ENCODE data around the gene TRIM14.

TRIM14 gene

DNA sequence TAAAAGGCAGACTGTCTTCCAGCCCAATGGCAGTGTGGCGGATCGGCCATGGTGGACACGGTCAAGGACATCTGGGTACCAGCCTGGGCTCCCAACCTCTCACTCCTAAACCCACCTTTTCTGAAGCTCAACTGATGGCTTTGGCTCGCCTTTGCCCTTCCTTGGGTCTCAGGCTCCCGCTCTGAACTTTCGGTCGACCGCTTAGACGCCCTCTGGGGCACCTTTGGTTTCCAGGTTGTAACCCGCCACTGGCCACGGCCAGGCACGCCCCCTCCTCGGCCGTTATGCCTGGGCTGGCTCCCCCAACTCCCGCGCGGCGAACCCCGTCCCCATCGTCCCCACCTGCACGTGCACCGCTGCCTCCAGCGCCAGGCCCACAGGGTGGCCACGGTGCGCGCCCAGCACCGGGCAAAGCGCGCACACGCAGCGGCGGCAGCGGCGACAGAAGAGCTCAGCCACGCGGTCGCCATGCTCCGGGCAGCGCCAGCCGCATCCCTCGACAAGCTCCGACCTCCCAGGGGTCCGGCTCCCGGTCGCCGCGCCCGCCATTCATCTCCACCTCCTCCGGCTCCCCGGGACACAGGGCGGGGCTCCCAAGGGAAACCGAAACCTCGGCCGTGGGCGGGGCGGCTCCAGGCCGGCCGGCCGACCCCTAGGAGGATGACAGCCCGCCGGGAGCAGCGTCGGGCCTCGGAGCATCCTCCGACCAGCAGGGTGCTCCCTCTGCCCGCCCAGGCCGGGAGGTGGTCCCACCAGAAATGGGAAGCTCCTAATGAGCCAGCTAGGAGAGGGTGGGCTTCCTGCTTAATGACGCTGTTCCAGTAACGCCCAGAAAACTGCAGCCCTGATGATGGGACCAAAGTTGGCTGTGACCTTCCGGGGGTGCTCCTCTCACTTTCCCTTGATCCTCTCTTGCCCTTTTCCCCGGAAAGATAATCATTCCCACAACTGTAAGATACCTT is at the start of gene TRIM14:
Gene TRIM14 (minus strand): TSS at position 583 of the 962 bp plus-strand sequence. CDS start 34 bp downstream, at position 549.
- Histone ChIP-seq H3K27me3 (ENCODE audit: low read length) (no peaks in the 10 kb centered on the region), H3K36me3 (ENCODE audit: low read length) (no peaks in the 10 kb centered on the region), H3K9me3 (ENCODE audit: insufficient read depth, low read length) (no peaks in the 10 kb centered on the region), H3K27ac (ENCODE audit: low read depth, low read length) (peak within 1 kb of the TSS; percentile 53), H3K79me2 (ENCODE audit: insufficient read depth, low read length) (no peaks in the 10 kb centered on the region), H3K9ac (ENCODE audit: low read length) (peak within 1 kb of the TSS; percentile 61), H2AFZ (ENCODE audit: low read depth, low read length, severe bottlenecking) (peak within 1 kb of the TSS; percentile 84), H4K20me1 (ENCODE audit: low read depth, low read length) (no peaks in the 10 kb centered on the region), H3F3A (ENCODE audit: insufficient read depth) (no peaks in the 10 kb centered on the region), H3K4me2 (ENCODE audit: low read depth, low read length, poor library complexity, severe bottlenecking) (peak within 1 kb of the TSS; percentile 66), H3K4me3 (ENCODE audit: insufficient read depth, low read length, poor library complexity, severe bottlenecking) (peak within 1 kb of the TSS; percentile 55), H3K9me2 (replicated peaks; ENCODE audit: insufficient read depth, low read length) (no peaks in the 10 kb centered on the region)
- no peak for TF ChIP-seq EZH2phosphoT487 (conservative IDR thresholded peaks at IDR 0.05; ENCODE audit: low read length)
- TF ChIP-seq, protein P1, sequence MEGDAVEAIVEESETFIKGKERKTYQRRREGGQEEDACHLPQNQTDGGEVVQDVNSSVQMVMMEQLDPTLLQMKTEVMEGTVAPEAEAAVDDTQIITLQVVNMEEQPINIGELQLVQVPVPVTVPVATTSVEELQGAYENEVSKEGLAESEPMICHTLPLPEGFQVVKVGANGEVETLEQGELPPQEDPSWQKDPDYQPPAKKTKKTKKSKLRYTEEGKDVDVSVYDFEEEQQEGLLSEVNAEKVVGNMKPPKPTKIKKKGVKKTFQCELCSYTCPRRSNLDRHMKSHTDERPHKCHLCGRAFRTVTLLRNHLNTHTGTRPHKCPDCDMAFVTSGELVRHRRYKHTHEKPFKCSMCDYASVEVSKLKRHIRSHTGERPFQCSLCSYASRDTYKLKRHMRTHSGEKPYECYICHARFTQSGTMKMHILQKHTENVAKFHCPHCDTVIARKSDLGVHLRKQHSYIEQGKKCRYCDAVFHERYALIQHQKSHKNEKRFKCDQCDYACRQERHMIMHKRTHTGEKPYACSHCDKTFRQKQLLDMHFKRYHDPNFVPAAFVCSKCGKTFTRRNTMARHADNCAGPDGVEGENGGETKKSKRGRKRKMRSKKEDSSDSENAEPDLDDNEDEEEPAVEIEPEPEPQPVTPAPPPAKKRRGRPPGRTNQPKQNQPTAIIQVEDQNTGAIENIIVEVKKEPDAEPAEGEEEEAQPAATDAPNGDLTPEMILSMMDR (IDR thresholded peaks at IDR 0.05; ENCODE audit: insufficient read depth, low read length, poor library complexity, severe bottlenecking) = no peak

DNA sequence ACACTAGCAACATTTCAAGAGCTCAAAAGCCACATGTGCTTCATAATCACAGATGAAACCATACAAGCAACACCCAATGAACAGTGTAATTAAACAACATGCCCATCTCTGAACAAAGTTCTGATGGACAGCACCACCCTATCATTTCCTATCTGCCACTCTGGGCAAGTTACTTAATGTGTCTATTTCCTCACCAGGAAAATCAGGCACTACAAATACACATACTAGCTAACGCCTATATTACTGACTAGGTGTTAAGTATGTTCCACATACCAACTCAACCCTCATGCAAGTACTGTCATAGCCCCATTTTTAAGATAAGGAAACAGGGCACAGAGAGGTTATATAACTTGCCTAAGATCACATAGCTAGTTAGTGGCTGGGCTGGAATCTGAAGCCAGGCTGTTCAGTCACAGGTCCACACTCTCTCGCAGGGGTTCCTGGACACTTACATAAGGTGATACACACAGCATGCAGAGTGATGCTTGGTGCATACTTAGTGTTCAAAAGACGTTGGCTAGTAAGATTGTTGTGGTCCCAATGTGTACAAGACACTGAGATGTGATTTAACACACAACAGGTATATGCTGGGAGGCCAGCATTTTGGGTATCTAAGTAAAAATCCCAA is 49.2 kb upstream of the TRIM14 start:
- H3K27me3 ChIP-seq (ENCODE audit: low read length) = no peaks in the 10 kb centered on the region
- H3K4me3 ChIP-seq (ENCODE audit: insufficient read depth, low read length, poor library complexity, severe bottlenecking) = no peak overlapping the region
- no peaks in the 10 kb centered on the region for H3F3A ChIP-seq (ENCODE audit: insufficient read depth)
- H3K27ac ChIP-seq (ENCODE audit: low read depth, low read length) = no peak overlapping the region
- H3K9me3 ChIP-seq (ENCODE audit: insufficient read depth, low read length) = no peaks in the 10 kb centered on the region
- H4K20me1 ChIP-seq (ENCODE audit: low read depth, low read length) = no peaks in the 10 kb centered on the region
- no peak overlapping the region for H3K4me2 ChIP-seq (ENCODE audit: low read depth, low read length, poor library complexity, severe bottlenecking)
- no peaks in the 10 kb centered on the region for H3K36me3 ChIP-seq (ENCODE audit: low read length)
- H3K79me2 ChIP-seq (ENCODE audit: insufficient read depth, low read length) = no peaks in the 10 kb centered on the region
- no peaks in the 10 kb centered on the region for H3K9me2 ChIP-seq (replicated peaks; ENCODE audit: insufficient read depth, low read length)
- TF ChIP-seq, protein P1 (IDR thresholded peaks at IDR 0.05; ENCODE audit: insufficient read depth, low read length, poor library complexity, severe bottlenecking) = no peak
- TF ChIP-seq EZH2phosphoT487 (conservative IDR thresholded peaks at IDR 0.05; ENCODE audit: low read length) = no peak
- H3K9ac ChIP-seq (ENCODE audit: low read length) = no peak overlapping the region
- H2AFZ ChIP-seq (ENCODE audit: low read depth, low read length, severe bottlenecking) = no peak overlapping the region

DNA sequence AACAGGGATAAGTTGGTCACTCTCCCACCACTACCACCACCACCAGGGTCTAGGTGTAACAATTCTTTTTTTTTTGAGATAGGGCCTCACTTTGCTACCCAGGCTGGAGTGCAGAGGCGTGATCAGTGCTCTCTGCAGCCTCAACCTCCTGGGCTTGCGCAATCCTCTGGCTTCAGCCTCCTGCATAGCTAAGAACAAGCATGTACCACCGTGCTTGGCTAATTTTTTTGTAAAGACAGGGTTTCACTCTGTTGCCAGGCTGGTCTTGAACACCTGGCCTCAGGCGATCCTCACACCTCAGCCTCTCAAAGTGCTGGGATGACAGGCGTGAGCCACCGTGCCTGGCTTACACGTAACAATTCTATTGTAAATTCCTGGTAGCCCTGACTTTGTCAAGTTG is 45.9 kb upstream of the TRIM14 start:
- Histone ChIP-seq H3K79me2 (ENCODE audit: insufficient read depth, low read length) (no peaks in the 10 kb centered on the region), H3K9me3 (ENCODE audit: insufficient read depth, low read length) (no peaks in the 10 kb centered on the region), H3K36me3 (ENCODE audit: low read length) (no peaks in the 10 kb centered on the region), H3K9ac (ENCODE audit: low read length) (no peak overlapping the region), H4K20me1 (ENCODE audit: low read depth, low read length) (no peaks in the 10 kb centered on the region), H3K27ac (ENCODE audit: low read depth, low read length) (no peak overlapping the region), H3K27me3 (ENCODE audit: low read length) (no peaks in the 10 kb centered on the region), H3F3A (ENCODE audit: insufficient read depth) (no peaks in the 10 kb centered on the region), H3K9me2 (replicated peaks; ENCODE audit: insufficient read depth, low read length) (no peaks in the 10 kb centered on the region), H2AFZ (ENCODE audit: low read depth, low read length, severe bottlenecking) (no peak overlapping the region), H3K4me2 (ENCODE audit: low read depth, low read length, poor library complexity, severe bottlenecking) (no peak overlapping the region), H3K4me3 (ENCODE audit: insufficient read depth, low read length, poor library complexity, severe bottlenecking) (no peak overlapping the region)
- TF ChIP-seq, protein P1 (IDR thresholded peaks at IDR 0.05; ENCODE audit: insufficient read depth, low read length, poor library complexity, severe bottlenecking) = no peak
- TF ChIP-seq EZH2phosphoT487 (conservative IDR thresholded peaks at IDR 0.05; ENCODE audit: low read length) = no peak

All from SU-DHL-6 (cell line).